Peyer's patch (tissue), 4 donors: Measurements from ENCODE around the gene PODN. TPM values are rescaled to one million over a fixed set of nuclear protein-coding genes. Genes with fewer than 3 reads are reported as not detected.

Experiments used
- DNase-seq, 3 donors: peaks; one replicate each; pipeline ENCODE4 v3.0.0-alpha.2; 2017 to 2019
- H3K27ac ChIP-seq, 4 donors: fragments of 200-600 bp; sonication (generic); one replicate each; pipeline ENCODE4 v1.5.1; 2016 to 2019
- H3K27me3 ChIP-seq, 2 donors: fragments of 200-600 bp; sonication (generic); one replicate each; pipeline ENCODE4 v1.5.1; 2019
- H3K36me3 ChIP-seq, 3 donors: fragments of 200-600 bp; sonication (generic); one replicate each; pipeline ENCODE4 v1.5.1; 2016 to 2019
- H3K4me1 ChIP-seq, 4 donors: fragments of 200-600 bp; sonication (generic); one replicate each; pipeline ENCODE4 v1.5.1; 2016 to 2019
- H3K4me3 ChIP-seq, 4 donors: fragments of 200-600 bp; sonication (generic); 1 replicate in 3 of 4; 2 replicates in 1 of 4; pipeline ENCODE4 v1.5.1; 2016 to 2019; ENCODE audit warnings: mild to moderate bottlenecking in 1 of 4
- H3K9me3 ChIP-seq, 4 donors: fragments of 200-600 bp; sonication (generic); one replicate each; pipeline ENCODE4 v1.5.1; 2016 to 2019; ENCODE audit warnings: mild to moderate bottlenecking in 1 of 4
- POLR2A ChIP-seq, 2 donors: fragments of 450-650 bp; IDR thresholded peaks; one replicate each; pipeline ENCODE4 v1.5.1; 2017; ENCODE audit warnings: antibody characterized with exemption in 2 of 2, mild to moderate bottlenecking in 2 of 2, moderate library complexity in 2 of 2
- total RNA-seq, 4 donors: library from RNA; depleted of rRNA; stranded (reverse); fragments of >200 nt; gene quantifications; one replicate each; pipeline ENCODE4 v1.1.0, GENCODE V29; 2016
- TF ChIP-seq, protein P1 (sequence below), 6 experiments: fragments of 450-650 bp in 4 of 6; fragments of 200-600 bp in 2 of 6; sonication (generic) in 1 of 6; IDR thresholded peaks; one replicate each; pipeline ENCODE4 v1.5.1; 2017 to 2019; ENCODE audit warnings: antibody characterized with exemption in 6 of 6, mild to moderate bottlenecking in 3 of 6, moderate library complexity in 1 of 6

The PODN gene
- total RNA-seq, 4 donors from 2014 or later: 7.0 to 32.2 (median 17.0) TPM

DNA sequence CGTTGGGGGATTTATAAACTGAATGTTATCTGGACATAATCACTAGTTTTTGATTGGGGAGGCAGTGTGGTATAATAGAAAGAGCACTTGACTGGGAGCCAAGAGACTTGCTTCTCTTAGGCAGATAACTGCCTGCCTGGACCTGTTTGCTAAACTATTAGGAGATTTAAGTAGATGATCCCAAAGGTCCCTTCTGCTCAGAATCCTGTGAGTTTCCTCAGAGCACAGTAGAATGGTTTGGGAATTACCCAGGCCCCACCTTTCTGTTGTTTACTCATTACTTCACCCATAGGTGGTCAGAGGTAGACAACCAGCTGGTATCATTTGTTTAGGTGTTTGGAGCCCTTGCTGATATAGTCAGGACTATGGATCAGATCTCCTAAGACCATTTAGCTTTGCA lies 10.3 kb upstream of the PODN start:
- TF ChIP-seq, protein P1, sequence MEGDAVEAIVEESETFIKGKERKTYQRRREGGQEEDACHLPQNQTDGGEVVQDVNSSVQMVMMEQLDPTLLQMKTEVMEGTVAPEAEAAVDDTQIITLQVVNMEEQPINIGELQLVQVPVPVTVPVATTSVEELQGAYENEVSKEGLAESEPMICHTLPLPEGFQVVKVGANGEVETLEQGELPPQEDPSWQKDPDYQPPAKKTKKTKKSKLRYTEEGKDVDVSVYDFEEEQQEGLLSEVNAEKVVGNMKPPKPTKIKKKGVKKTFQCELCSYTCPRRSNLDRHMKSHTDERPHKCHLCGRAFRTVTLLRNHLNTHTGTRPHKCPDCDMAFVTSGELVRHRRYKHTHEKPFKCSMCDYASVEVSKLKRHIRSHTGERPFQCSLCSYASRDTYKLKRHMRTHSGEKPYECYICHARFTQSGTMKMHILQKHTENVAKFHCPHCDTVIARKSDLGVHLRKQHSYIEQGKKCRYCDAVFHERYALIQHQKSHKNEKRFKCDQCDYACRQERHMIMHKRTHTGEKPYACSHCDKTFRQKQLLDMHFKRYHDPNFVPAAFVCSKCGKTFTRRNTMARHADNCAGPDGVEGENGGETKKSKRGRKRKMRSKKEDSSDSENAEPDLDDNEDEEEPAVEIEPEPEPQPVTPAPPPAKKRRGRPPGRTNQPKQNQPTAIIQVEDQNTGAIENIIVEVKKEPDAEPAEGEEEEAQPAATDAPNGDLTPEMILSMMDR (IDR thresholded peaks at IDR 0.05): no peak
- TF ChIP-seq POLR2A (IDR thresholded peaks at IDR 0.05): no peak
- peaks cover 0 to 54% (median 0%) of the 10 kb centered on the region in 3 donors for H3K36me3 ChIP-seq
- no peak for DNase-seq

DNA sequence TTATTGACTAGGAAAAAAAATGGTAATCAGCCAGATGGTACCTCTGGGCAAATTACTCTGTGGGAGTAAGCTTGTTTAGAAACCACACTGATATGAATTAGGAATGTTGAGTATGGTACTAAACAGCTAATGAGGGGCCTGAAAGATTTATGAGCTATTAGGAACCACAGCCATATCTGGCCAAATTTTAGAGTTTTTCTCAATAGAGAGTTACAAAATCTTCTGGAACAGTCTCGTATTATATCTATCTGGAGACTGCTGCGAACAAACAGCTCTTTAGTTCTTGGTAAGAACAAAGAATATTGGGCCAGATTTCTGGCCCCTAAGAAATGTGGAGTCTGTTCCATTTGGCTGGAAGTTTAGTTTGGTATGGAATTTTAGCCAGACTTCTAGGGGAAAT lies 4.9 kb upstream of the PODN start:
- Histone ChIP-seq H3K27ac (no peak overlapping the region), H3K9me3 (no peaks in the 10 kb centered on the region), H3K4me1 (peaks cover 0 to 10% (median 2%) of the 10 kb centered on the region in 4 donors), H3K36me3 (peaks cover 0 to 10% (median 0%) of the 10 kb centered on the region in 3 donors), H3K4me3 (no peak overlapping the region), H3K27me3 (peaks cover 0 to 10% of the 10 kb centered on the region in 2 donors)
- DNase-seq: no peak
- TF ChIP-seq POLR2A (IDR thresholded peaks at IDR 0.05): no peak
- TF ChIP-seq, protein P1 (IDR thresholded peaks at IDR 0.05): no peak

More for the DNA sequence above, 10.3 kb upstream of the PODN start:
- peaks cover 0 to 6% (median 0%) of the 10 kb centered on the region in 4 donors for H3K4me1 ChIP-seq
- H3K4me3 ChIP-seq: no peak overlapping the region
- H3K27me3 ChIP-seq: no peaks in the 10 kb centered on the region
- no peak overlapping the region for H3K27ac ChIP-seq
- no peaks in the 10 kb centered on the region for H3K9me3 ChIP-seq

DNA sequence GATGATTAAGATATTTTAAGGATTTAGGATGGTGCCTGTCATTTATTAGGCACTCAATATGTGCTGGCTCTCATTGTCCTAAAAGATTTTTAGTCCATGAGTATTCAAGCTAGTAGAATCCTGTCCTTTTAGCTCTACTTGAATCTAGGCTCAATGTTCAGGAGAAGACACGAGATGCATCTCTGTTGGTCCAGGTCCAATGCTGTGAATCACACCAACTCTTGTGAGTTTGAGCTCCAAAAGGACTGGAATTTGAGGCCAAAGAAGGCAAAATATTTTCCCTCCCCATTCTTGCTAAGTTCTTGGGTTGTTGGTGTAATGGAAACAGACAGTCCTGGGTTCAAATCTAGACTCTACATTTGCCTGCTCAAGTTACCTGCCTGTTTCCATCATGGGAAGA lies 1.4 kb upstream of the PODN start:
- peak in 1 of 3 donors; percentile 52 for DNase-seq
- Histone ChIP-seq H3K4me1 (peaks cover 0 to 21% (median 5%) of the 10 kb centered on the region in 4 donors), H3K27ac (peak overlapping the region in 2 of 4 donors; percentile 9 to 45), H3K9me3 (no peaks in the 10 kb centered on the region), H3K27me3 (peaks cover 0 to 14% of the 10 kb centered on the region in 2 donors), H3K4me3 (no peak overlapping the region), H3K36me3 (no peaks in the 10 kb centered on the region)
- TF ChIP-seq POLR2A (IDR thresholded peaks at IDR 0.05): no peak
- TF ChIP-seq, protein P1 (IDR thresholded peaks at IDR 0.05): no peak

DNA sequence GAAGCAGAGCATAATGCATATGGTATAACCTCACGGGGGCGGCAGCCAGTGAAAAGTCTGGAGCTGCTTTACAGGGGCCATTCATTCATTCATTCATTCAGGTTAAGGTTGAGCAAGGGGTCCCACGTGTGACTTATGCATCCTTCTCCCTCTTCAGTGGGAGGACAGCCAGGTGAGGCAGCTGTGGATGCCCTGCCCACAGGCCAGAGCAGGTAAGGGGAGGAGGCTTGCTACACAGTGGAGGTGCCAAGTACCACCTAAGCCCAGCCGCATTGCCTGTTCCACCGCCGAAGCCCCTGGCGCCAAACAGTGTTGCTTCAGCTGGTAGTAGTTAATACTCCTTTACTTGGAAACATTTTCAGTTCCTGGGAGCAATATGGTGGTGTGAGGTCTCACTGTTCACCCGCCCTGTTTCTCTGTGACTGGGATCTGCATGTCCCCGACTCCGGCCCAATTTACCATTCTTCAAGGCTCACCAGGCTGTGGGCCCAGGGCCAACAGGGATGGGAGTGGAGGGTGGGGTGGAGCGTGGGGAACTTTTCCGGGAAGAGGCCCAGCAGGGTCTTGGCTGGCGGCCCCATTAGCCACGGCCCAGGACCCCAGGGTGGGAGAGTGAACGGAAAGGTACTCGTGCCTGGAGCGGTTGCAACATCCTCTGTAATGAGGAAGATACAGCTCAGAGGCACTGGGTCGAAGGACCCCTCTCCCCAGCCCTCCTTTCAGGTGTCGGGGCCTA lies 722 bp upstream of the PODN start:
- peaks cover 0 to 21% (median 5%) of the 10 kb centered on the region in 4 donors for H3K4me1 ChIP-seq
- peak in 2 of 3 donors; percentile 41 to 50 for DNase-seq
- H3K36me3 ChIP-seq: no peaks in the 10 kb centered on the region
- H3K27ac ChIP-seq: peak overlapping the region in 3 of 4 donors; percentile 17 to 55 (median 45)
- no peaks in the 10 kb centered on the region for H3K9me3 ChIP-seq
- peak overlapping the region; percentile 29 to 70 (median 45) for H3K4me3 ChIP-seq
- no peak for TF ChIP-seq POLR2A (IDR thresholded peaks at IDR 0.05)
- TF ChIP-seq, protein P1 (IDR thresholded peaks at IDR 0.05): no peak
- peaks cover 0 to 14% of the 10 kb centered on the region in 2 donors for H3K27me3 ChIP-seq

DNA sequence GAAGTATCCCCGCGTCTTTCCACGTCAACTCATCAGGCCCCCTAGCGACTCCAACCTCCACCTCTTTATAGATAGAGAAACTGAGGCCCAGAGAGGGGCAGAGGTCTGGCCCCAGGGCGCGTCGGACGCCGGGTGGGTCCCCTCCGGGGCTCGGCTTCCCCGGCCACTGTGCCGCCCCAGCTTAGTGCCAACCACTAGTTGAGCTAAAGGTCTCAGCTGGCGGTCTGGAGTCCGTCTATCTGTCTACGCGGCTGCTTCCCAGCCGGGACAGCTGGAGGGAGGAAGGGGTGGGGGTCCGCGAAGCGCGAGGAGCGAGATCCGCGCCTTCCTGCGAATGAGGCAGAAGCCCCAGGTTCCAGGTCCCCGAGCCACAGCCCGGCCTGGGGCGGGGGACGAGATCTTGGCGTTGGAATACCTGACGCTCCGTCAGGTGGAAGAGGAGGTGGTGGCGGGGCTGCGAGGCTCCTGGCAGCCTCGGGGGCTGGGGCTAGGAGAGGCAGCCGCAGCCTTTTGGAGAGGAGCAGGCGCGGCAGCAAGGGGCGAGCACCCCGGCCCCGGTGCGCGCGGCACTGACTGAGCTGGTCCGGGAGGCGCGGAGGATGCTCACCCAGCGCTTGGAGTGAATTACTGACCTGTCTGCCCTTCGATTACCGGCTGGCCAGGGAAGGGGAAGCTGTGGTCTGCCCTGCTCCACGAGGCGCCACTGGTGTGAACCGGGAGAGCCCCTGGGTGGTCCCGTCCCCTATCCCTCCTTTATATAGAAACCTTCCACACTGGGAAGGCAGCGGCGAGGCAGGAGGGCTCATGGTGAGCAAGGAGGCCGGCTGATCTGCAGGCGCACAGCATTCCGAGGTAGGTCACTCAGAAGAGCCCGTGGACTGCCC lies 937 bp downstream of the PODN start:
- Histone ChIP-seq H3K9me3 (no peaks in the 10 kb centered on the region), H3K4me1 (peaks cover 0 to 21% (median 5%) of the 10 kb centered on the region in 4 donors), H3K27ac (peak overlapping the region in 1 of 4 donors; percentile 55), H3K27me3 (peaks cover 0 to 14% of the 10 kb centered on the region in 2 donors), H3K4me3 (peak overlapping the region; percentile 29 to 70 (median 45)), H3K36me3 (no peaks in the 10 kb centered on the region)
- no peak for TF ChIP-seq POLR2A (IDR thresholded peaks at IDR 0.05)
- TF ChIP-seq, protein P1 (IDR thresholded peaks at IDR 0.05): no peak
- DNase-seq: peak in 2 of 3 donors; percentile 43 to 44
